GM12878 (cell line): ENCODE results near the gene SRC.

Source experiments
- CBFB ChIP-seq: IDR thresholded peaks from 2 replicates; pipeline ENCODE4 v1.6.1; 2016; ENCODE audit warnings: antibody characterized with exemption, low read depth
- EGR1 ChIP-seq, 2 experiments: IDR thresholded peaks; 1 replicate in 1 of 2; 2 replicates in 1 of 2; pipeline ENCODE4 v1.6.1; 2011 to 2012; ENCODE audit warnings: low read depth in 2 of 2, low read length in 2 of 2, borderline replicate concordance in 1 of 2, mild to moderate bottlenecking in 1 of 2, moderate library complexity in 1 of 2
- TF ChIP-seq, protein P1 (sequence below), 3 experiments: IDR thresholded peaks in 2 of 3; conservative IDR thresholded peaks in 1 of 3; 2 replicates each; pipeline ENCODE4 v1.5.1; 2011; ENCODE audit warnings: low read depth in 3 of 3, low read length in 3 of 3, mild to moderate bottlenecking in 3 of 3, control low read depth in 2 of 3, moderate library complexity in 2 of 3, inconsistent platforms in 1 of 3, mixed read lengths in 1 of 3; ENCODE audit not compliant: control insufficient read depth in 2 of 3, insufficient read depth in 1 of 3; ENCODE audit errors: extremely low read depth in 1 of 3
- TF ChIP-seq, protein P2 (sequence below): IDR thresholded peaks from 2 replicates; pipeline ENCODE4 v1.6.1; 2012; ENCODE audit warnings: low read depth, low read length, improper control_type of control experiment
- TF ChIP-seq, protein P3 (sequence below): IDR thresholded peaks from 2 replicates; pipeline ENCODE4 v1.6.1; 2011; ENCODE audit warnings: mild to moderate bottlenecking, low read depth, low read length, moderate library complexity; ENCODE audit not compliant: insufficient replicate concordance

DNA sequence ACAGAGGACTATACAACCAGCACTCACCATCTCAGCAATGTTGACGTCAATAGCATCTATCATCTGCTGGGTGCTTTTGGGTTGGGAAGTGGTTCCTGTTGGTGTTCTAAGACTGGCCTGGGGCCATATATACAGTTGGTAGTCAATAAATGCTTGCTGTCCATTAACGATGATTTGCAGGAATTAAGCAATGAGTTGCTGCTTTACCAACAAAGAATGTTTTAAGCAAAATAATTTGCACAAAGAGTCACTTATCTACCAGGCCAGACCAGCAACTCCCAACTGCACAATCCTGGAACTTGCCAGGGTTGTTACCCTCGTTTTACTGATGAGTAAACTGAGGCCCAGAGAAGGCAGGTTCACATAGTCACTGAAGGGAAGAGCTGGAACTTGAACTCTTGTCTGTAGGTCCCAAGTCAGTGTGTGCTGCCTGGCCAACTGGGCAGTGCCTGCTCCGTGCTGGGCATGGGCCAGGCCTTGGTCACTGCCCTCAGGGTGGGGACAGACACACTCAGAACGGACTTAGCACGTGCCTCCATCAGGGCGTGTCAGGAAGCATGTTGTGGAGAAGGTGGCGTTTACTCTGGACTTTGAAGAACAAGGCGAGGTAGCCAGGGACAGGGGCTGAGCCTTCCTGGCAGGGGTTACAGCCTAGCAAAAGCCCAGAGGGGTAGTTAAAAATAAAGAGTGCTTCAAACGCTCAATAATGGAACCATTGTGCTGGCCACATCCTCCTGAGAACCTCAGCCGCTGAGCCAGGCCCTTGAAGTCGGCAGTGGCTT is 2.5 kb upstream of the SRC start:
- TF ChIP-seq, protein P1, sequence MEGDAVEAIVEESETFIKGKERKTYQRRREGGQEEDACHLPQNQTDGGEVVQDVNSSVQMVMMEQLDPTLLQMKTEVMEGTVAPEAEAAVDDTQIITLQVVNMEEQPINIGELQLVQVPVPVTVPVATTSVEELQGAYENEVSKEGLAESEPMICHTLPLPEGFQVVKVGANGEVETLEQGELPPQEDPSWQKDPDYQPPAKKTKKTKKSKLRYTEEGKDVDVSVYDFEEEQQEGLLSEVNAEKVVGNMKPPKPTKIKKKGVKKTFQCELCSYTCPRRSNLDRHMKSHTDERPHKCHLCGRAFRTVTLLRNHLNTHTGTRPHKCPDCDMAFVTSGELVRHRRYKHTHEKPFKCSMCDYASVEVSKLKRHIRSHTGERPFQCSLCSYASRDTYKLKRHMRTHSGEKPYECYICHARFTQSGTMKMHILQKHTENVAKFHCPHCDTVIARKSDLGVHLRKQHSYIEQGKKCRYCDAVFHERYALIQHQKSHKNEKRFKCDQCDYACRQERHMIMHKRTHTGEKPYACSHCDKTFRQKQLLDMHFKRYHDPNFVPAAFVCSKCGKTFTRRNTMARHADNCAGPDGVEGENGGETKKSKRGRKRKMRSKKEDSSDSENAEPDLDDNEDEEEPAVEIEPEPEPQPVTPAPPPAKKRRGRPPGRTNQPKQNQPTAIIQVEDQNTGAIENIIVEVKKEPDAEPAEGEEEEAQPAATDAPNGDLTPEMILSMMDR (IDR thresholded peaks at IDR 0.05 in 2 of 3, conservative IDR thresholded peaks at IDR 0.05 in 1 of 3; ENCODE audit: control insufficient read depth in 2 of 3, extremely low read depth in 1 of 3, insufficient read depth in 1 of 3, low read depth in 3 of 3, low read length in 3 of 3): no peak
- TF ChIP-seq, protein P2, sequence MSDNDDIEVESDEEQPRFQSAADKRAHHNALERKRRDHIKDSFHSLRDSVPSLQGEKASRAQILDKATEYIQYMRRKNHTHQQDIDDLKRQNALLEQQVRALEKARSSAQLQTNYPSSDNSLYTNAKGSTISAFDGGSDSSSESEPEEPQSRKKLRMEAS: no peak; the same call in 1 of the 2 replicates
- TF ChIP-seq EGR1 (IDR thresholded peaks at IDR 0.05; ENCODE audit: borderline replicate concordance in 1 of 2, low read depth in 2 of 2, low read length in 2 of 2) (no peak), CBFB (no peak)
- TF ChIP-seq, protein P3, sequence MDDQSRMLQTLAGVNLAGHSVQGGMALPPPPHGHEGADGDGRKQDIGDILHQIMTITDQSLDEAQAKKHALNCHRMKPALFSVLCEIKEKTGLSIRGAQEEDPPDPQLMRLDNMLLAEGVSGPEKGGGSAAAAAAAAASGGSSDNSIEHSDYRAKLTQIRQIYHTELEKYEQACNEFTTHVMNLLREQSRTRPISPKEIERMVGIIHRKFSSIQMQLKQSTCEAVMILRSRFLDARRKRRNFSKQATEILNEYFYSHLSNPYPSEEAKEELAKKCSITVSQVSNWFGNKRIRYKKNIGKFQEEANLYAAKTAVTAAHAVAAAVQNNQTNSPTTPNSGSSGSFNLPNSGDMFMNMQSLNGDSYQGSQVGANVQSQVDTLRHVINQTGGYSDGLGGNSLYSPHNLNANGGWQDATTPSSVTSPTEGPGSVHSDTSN: no peak
